GM12865 (cell line): ENCODE data around the gene MYD88.
A peak's percentile ranks its signal among the peaks of the same experiment; 100 is the strongest.

Experiments
- DNase-seq: peaks from one replicate; pipeline ENCODE4 v3.0.0; 2010; ENCODE audit warnings: low read depth
- H3K4me3 ChIP-seq: 2 replicates; pipeline ENCODE4 v1.5.1; 2011; ENCODE audit warnings: mild to moderate bottlenecking, low read depth, low read length, control low read depth
- TF ChIP-seq, protein P1 (sequence below): IDR thresholded peaks from 2 replicates; pipeline ENCODE4 v1.5.1; 2011; ENCODE audit warnings: low read length, control low read depth, low read depth, inconsistent platforms; ENCODE audit not compliant: insufficient read depth; ENCODE audit errors: missing control alignments

Gene MYD88

DNA sequence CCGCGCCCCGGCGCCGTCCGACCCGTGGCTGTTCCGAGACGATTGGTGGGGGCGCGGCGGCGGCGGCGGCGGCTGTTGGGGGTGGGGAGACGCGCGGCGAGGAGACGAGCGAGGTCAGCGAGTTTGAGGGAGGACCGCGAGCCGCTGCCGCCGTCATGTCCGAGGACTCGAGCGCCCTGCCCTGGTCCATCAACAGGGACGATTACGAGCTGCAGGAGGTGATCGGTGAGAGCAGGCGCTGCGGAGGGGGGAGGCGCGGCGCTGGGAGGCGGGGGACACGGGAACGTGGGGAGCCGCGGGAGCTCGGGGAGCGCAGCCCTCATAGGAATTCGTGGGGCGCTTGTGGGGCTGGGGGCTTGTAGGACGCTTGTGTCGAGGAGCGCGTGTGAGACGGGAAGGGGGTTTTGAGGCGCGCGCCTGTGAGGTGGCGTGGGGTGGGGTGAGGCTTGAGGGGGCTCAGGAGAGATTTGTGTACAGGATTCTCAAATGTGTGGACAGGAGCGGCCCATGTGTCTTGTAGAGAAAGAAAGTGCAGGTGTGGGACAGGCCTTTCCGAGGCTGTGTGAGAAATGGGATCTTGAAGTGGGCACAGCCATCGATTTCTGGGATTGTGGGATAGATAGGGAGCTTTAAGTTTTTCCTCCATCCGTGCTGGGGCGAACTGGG is 27.4 kb downstream of the MYD88 start:
- H3K4me3 ChIP-seq, result peak overlapping the region; percentile 66
- DNase-seq, result no peak
- TF ChIP-seq, protein P1, sequence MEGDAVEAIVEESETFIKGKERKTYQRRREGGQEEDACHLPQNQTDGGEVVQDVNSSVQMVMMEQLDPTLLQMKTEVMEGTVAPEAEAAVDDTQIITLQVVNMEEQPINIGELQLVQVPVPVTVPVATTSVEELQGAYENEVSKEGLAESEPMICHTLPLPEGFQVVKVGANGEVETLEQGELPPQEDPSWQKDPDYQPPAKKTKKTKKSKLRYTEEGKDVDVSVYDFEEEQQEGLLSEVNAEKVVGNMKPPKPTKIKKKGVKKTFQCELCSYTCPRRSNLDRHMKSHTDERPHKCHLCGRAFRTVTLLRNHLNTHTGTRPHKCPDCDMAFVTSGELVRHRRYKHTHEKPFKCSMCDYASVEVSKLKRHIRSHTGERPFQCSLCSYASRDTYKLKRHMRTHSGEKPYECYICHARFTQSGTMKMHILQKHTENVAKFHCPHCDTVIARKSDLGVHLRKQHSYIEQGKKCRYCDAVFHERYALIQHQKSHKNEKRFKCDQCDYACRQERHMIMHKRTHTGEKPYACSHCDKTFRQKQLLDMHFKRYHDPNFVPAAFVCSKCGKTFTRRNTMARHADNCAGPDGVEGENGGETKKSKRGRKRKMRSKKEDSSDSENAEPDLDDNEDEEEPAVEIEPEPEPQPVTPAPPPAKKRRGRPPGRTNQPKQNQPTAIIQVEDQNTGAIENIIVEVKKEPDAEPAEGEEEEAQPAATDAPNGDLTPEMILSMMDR, result no peak

DNA sequence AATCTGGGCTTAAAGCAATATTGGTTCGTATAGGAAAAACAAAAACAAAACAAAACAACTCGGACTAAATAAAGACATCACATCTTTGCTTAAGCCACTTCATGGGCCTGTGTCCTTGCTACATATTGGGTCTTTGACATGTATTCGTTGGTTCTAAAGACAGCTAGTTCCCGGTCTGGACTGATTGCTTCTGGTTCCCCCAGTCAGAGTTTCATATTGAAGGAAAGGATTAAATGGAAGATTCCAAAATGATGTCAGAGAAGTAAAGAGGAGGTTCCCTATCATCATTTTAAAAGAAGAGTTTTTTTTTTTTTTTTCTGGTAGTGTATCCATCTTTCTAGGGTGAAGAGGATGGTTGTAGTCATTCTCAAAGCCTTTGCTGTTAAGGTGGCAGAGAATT is 29.1 kb downstream of the MYD88 start:
- H3K4me3 ChIP-seq, result no peak overlapping the region
- TF ChIP-seq, protein P1, result no peak

DNA sequence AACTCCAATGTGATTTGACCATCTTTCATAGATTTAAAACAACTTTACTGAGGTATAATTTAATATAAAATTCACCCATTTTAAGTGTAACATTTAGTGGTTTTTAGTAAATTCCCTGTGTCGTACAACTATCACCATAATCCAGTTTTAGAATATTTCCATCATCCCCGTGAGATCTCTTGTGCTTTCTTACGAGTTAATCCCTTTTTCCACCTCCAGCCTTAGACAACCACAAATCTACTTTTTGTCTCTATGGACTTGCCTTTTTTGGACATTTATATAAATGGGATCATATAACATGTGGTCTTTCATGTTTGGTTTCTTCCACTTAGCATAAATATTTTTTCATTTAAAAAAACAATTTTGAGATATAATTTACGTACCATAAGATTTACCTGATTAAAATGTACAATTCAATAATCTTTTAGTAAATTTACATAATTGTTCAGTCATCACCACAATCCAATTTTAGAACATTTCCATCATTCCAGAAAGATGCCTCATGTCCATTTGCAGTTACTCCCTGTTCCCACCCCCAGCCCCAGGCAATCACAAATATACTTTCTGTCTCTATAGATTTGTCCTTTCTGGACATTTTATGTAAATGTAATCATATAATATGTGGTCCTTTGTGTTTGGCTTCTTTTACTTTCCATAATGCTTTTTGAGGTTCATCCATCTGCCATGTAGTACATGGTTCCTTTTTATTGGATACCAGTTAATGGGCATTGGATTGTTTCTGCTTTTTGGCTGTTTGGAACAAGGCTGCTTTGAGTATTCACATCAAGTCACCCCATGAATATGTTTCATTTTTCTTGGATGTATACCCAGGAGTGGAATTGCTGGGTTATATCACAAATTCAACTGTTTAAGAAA is 29.9 kb downstream of the MYD88 start:
- no peak overlapping the region for H3K4me3 ChIP-seq
- DNase-seq, result no peak
- TF ChIP-seq, protein P1, result no peak

More for the DNA sequence above, 29.1 kb downstream of the MYD88 start:
- no peak for DNase-seq

DNA sequence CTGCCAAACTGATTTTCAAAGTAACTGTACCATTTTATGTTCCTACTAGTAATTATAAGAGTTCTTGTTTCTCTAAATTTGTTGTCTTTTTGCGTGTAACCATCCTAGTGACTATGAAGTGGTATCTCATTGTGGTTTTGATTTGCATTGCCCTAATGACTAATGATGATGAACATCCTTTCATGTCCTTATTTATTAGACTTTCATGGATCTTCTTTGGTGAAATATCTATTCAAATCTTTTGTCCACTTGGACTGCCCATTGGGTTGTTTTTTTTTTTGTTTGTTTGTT is 30.5 kb downstream of the MYD88 start:
- TF ChIP-seq, protein P1, result no peak
- H3K4me3 ChIP-seq, result no peak overlapping the region
- DNase-seq, result peak; percentile 24

DNA sequence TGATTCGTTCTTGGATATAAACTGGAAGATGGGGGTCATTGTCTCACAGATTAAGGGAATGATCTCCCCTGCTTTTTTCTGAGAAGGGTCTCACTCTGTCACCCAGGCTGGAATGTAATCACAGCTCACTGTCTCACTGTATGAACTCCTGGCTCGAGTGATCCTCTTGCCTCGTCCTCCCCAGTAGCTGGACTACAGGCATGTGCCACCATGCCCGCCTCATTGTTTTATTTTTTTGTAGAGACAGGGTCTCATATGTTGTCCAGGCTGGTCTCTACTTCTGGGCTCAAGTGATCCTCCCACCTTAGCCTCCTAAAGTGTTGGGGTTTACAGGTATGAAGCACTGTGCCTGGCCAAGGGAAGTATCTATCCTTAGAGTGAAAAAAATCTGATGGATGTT is 32.3 kb downstream of the MYD88 start:
- H3K4me3 ChIP-seq, result no peak overlapping the region
- DNase-seq, result no peak
- TF ChIP-seq, protein P1, result no peak

DNA sequence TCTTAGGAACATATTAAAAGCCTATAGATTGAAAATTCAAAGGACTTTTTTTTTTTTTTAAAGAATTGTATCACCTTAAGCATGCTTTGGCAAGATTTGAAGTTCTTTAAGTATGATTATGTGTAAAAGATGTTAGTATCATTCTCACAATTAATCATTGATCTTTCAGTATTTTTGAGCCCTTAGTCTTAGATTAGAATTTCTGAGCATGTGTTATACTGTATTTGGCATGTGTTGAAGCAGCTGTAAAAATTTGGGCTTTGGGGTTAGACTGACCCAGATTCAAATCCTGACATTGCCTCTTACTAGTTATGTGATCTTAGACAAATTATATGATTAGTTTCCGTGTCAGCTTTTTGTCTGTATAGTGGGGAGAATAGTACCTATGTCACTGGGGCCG is 33.2 kb downstream of the MYD88 start:
- no peak overlapping the region for H3K4me3 ChIP-seq
- TF ChIP-seq, protein P1, result no peak
- no peak for DNase-seq

DNA sequence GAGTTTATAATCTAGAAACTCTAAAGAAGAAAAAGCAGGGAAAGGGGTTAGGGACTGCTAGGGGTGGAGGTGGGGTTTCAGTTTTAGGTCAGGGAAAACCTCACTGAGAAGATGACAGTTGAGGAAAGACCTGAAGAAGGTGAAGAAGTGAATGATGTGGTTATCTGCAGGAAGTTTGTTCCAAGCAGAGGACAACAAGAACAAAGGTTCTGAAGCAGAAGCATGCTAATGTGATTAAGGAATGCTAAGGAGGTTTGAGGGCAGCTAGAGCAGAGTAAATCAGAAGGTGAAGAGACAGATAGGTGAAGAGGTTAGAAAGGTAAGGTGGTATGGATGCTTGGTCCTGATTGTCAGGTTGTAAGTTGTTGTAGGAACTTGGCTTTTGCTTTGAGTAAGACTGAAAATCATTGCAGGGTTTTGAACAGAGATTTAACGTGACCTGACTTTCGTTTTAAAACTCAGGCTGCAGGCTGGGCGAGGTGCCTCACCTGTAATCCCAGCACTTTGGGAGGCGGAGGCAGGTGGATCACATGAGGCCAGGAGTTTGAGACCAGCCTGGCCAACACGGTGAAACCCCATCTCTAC is 35.5 kb downstream of the MYD88 start:
- TF ChIP-seq, protein P1, result no peak
- peak; percentile 45 for DNase-seq
- peak overlapping the region; percentile 36 for H3K4me3 ChIP-seq
